Measurements from ENCODE around the gene XPNPEP1.

XPNPEP1 gene

DNA sequence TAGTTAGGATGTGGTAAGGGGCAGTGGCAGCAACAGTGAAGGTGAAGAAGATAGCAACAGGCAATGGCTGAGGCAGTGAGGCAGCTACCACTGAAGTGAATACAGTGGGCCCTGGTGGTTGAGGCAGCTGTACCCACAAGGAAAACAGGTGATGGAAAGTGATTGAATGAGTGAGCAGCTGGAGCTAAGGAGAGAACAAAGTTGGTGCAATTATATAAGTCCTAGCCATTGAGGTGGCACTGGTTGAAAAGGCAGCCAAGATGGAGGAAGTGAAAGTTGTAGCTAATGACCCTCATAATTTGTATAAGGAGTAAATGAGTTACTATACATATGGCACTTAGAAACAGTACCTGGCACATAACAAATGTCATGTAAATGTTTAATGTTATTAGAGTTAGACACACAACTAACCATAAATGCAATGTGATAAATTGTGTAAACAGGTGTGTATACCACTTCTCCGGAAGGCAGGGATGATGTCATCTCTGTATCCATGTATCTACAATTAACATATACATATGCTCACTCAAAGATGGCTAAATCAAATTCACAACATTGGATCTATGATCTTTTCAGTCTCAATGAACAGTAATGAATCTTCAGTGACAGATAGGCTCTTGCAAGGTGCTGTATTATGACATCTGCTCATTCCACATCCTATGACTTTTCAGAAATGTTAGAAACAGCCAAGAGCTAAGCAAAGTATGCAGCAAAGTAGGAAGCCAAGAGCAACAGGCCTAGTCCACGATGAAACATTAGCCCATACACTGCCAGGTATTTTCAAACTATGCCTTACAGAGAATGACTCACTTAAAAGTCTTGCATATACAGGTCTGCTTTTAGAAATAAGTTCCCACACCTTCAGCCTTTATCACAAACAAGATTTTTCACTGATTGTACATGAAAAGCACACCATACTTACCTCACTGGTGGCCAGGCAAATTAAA, 10.7 kb downstream of the XPNPEP1 start:
- no peaks in the 10 kb centered on the region for H3K27me3 ChIP-seq (ENCODE audit: control insufficient read depth, low read length)
- H3K36me3 ChIP-seq (ENCODE audit: control insufficient read depth, low read length): peaks cover 67% of the 10 kb centered on the region
- peak overlapping the region; percentile 93 for H3K27ac ChIP-seq (ENCODE audit: low read depth, low read length)
- peaks cover 27% of the 10 kb centered on the region for H3F3A ChIP-seq (ENCODE audit: control insufficient read depth, insufficient read depth)
- peaks cover 79% of the 10 kb centered on the region for H3K4me1 ChIP-seq (ENCODE audit: control insufficient read depth, low read length)
- peak overlapping the region; percentile 67 for H3K4me3 ChIP-seq (ENCODE audit: low read length)
- no peaks in the 10 kb centered on the region for H3K9me2 ChIP-seq (replicated peaks; ENCODE audit: control insufficient read depth, low read length)
- peaks cover 56% of the 10 kb centered on the region for H3K79me2 ChIP-seq (ENCODE audit: control insufficient read depth, low read length)
- TF ChIP-seq, protein P1, sequence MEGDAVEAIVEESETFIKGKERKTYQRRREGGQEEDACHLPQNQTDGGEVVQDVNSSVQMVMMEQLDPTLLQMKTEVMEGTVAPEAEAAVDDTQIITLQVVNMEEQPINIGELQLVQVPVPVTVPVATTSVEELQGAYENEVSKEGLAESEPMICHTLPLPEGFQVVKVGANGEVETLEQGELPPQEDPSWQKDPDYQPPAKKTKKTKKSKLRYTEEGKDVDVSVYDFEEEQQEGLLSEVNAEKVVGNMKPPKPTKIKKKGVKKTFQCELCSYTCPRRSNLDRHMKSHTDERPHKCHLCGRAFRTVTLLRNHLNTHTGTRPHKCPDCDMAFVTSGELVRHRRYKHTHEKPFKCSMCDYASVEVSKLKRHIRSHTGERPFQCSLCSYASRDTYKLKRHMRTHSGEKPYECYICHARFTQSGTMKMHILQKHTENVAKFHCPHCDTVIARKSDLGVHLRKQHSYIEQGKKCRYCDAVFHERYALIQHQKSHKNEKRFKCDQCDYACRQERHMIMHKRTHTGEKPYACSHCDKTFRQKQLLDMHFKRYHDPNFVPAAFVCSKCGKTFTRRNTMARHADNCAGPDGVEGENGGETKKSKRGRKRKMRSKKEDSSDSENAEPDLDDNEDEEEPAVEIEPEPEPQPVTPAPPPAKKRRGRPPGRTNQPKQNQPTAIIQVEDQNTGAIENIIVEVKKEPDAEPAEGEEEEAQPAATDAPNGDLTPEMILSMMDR (IDR thresholded peaks at IDR 0.05; ENCODE audit: low read depth, low read length, poor library complexity, severe bottlenecking): no peak
- TF ChIP-seq EZH2phosphoT487 (IDR thresholded peaks at IDR 0.05; ENCODE audit: borderline replicate concordance, low read length): no peak
- peak overlapping the region; percentile 87 for H3K4me2 ChIP-seq (ENCODE audit: low read length)
- H4K20me1 ChIP-seq (ENCODE audit: control insufficient read depth, insufficient read depth, low read depth, low read length): no peaks in the 10 kb centered on the region
- H3K9me3 ChIP-seq (ENCODE audit: control insufficient read depth, insufficient read depth, low read length): no peaks in the 10 kb centered on the region

DNA sequence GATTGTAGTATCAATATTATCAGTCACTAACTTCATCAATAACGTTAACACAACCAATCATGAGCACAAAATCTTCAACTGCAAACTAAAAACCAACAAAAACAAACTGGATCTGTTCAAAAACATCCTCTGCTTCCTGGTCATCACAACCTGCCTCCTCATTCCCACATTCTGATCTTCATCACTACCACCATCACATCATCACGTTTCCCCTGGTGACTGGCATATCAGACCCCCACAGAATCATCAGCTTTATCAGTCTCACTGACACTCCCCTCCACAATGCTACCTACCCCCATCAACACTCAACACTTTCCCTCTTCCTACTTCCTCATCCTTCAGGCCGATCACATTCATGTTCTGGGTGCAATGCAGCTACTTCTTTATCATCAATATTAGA, 11.4 kb downstream of the XPNPEP1 start:
- Histone ChIP-seq H3K9me3 (ENCODE audit: control insufficient read depth, insufficient read depth, low read length) (no peaks in the 10 kb centered on the region), H3K79me2 (ENCODE audit: control insufficient read depth, low read length) (peaks cover 49% of the 10 kb centered on the region), H3K9me2 (replicated peaks; ENCODE audit: control insufficient read depth, low read length) (no peaks in the 10 kb centered on the region), H3K27me3 (ENCODE audit: control insufficient read depth, low read length) (no peaks in the 10 kb centered on the region), H3K4me1 (ENCODE audit: control insufficient read depth, low read length) (peaks cover 72% of the 10 kb centered on the region), H3F3A (ENCODE audit: control insufficient read depth, insufficient read depth) (peaks cover 27% of the 10 kb centered on the region), H3K4me3 (ENCODE audit: low read length) (peak overlapping the region; percentile 67), H3K4me2 (ENCODE audit: low read length) (peak overlapping the region; percentile 87), H3K27ac (ENCODE audit: low read depth, low read length) (peak overlapping the region; percentile 93), H4K20me1 (ENCODE audit: control insufficient read depth, insufficient read depth, low read depth, low read length) (no peaks in the 10 kb centered on the region), H3K36me3 (ENCODE audit: control insufficient read depth, low read length) (peaks cover 74% of the 10 kb centered on the region)
- TF ChIP-seq, protein P1 (IDR thresholded peaks at IDR 0.05; ENCODE audit: low read depth, low read length, poor library complexity, severe bottlenecking): no peak
- TF ChIP-seq EZH2phosphoT487 (IDR thresholded peaks at IDR 0.05; ENCODE audit: borderline replicate concordance, low read length): no peak

DNA sequence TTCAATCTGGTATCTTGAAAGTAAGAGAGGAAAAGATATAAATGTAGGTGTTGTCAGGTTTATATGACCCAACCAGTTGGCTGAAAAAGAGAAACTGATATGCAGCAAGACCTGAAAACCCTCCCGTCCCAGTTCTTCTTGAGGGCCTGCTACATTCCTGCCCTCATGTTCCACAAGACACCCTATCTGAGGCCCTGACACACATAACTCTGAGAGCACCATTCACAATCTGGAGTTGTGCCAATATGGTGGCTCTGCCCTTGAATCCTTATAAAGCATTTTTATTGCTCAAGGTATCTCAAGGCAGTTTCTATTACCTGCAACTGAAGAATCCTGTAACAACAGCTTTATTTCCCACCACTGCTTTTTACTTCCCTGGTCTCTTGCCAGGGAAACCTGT, 17.0 kb downstream of the XPNPEP1 start:
- H3F3A ChIP-seq (ENCODE audit: control insufficient read depth, insufficient read depth): no peaks in the 10 kb centered on the region
- no peaks in the 10 kb centered on the region for H3K27me3 ChIP-seq (ENCODE audit: control insufficient read depth, low read length)
- H3K4me1 ChIP-seq (ENCODE audit: control insufficient read depth, low read length): peaks cover 16% of the 10 kb centered on the region
- H3K4me3 ChIP-seq (ENCODE audit: low read length): no peak overlapping the region
- no peak overlapping the region for H3K4me2 ChIP-seq (ENCODE audit: low read length)
- H3K27ac ChIP-seq (ENCODE audit: low read depth, low read length): no peak overlapping the region
- TF ChIP-seq EZH2phosphoT487 (IDR thresholded peaks at IDR 0.05; ENCODE audit: borderline replicate concordance, low read length): no peak
- TF ChIP-seq, protein P1 (IDR thresholded peaks at IDR 0.05; ENCODE audit: low read depth, low read length, poor library complexity, severe bottlenecking): no peak
- no peaks in the 10 kb centered on the region for H3K9me2 ChIP-seq (replicated peaks; ENCODE audit: control insufficient read depth, low read length)
- H3K79me2 ChIP-seq (ENCODE audit: control insufficient read depth, low read length): peaks cover 20% of the 10 kb centered on the region
- H3K36me3 ChIP-seq (ENCODE audit: control insufficient read depth, low read length): peaks cover 62% of the 10 kb centered on the region
- no peaks in the 10 kb centered on the region for H4K20me1 ChIP-seq (ENCODE audit: control insufficient read depth, insufficient read depth, low read depth, low read length)
- no peaks in the 10 kb centered on the region for H3K9me3 ChIP-seq (ENCODE audit: control insufficient read depth, insufficient read depth, low read length)

Data from DOHH2 (cell line).